ENCODE measurements around the gene CLTA. TPM values are rescaled to one million over a fixed set of nuclear protein-coding genes. Genes with fewer than 3 reads are reported as not detected.
"Not testable (repeated sequence)": the region's sequence is repeated elsewhere in the genome, so short reads cannot be mapped to it uniquely, and the experiment has no call there.

Gene CLTA
- total and polyA plus RNA-seq, 2 experiments from 2014 or later = 218 to 240 TPM

GRCh38 chr9:36156116-36156515 lies 34.6 kb upstream of the CLTA start:
- H3K9me3 ChIP-seq (ENCODE audit: low read depth) = no peaks in the 10 kb centered on the region
- H3K9ac ChIP-seq = no peak overlapping the region
- no peak overlapping the region for H3K4me2 ChIP-seq (ENCODE audit: unreplicated experiment)
- TF ChIP-seq EZH2 (IDR thresholded peaks at IDR 0.05; ENCODE audit: insufficient read depth, poor library complexity, severe bottlenecking) (no peak), EZH2phosphoT487 (IDR thresholded peaks at IDR 0.05; ENCODE audit: insufficient read depth, low read depth) (no peak)
- no peaks in the 10 kb centered on the region for H4K20me1 ChIP-seq (ENCODE audit: insufficient read depth)
- no peaks in the 10 kb centered on the region for H3K36me3 ChIP-seq (ENCODE audit: low read depth)
- DNase-seq = no peak
- H3K4me1 ChIP-seq (ENCODE audit: insufficient read depth) = peaks cover 48% of the 10 kb centered on the region
- peaks cover 49% of the 10 kb centered on the region for H3F3A ChIP-seq (ENCODE audit: insufficient read depth)
- H3K9me2 ChIP-seq (ENCODE audit: insufficient read depth) = no peaks in the 10 kb centered on the region
- no peak overlapping the region for H3K27ac ChIP-seq
- H3K4me3 ChIP-seq = no peak overlapping the region
- no peaks in the 10 kb centered on the region for H3K79me2 ChIP-seq (ENCODE audit: insufficient read depth)
- H3K27me3 ChIP-seq (replicated peaks; ENCODE audit: insufficient read depth) = no peaks in the 10 kb centered on the region
- no peak overlapping the region for H2AFZ ChIP-seq
- in situ Hi-C loops (cut with MboI) = no loop called here
- WGBS, 2 experiments (ENCODE audit: low coverage in 1 of 2, low lambda C conversion rate in 2 of 2, missing lambda C conversion rate in 2 of 2) = 97 to 99% methylated on average over 6 of the region's 6 CpGs

GRCh38 chr9:36158122-36158521 lies 32.6 kb upstream of the CLTA start:
- no peaks in the 10 kb centered on the region for H3K9me2 ChIP-seq (ENCODE audit: insufficient read depth)
- TF ChIP-seq EZH2 (IDR thresholded peaks at IDR 0.05; ENCODE audit: insufficient read depth, poor library complexity, severe bottlenecking) (no peak), EZH2phosphoT487 (IDR thresholded peaks at IDR 0.05; ENCODE audit: insufficient read depth, low read depth) (no peak)
- no peak overlapping the region for H3K4me2 ChIP-seq (ENCODE audit: unreplicated experiment)
- H3K36me3 ChIP-seq (ENCODE audit: low read depth) = no peaks in the 10 kb centered on the region
- H3K9me3 ChIP-seq (ENCODE audit: low read depth) = no peaks in the 10 kb centered on the region
- no peaks in the 10 kb centered on the region for H4K20me1 ChIP-seq (ENCODE audit: insufficient read depth)
- H3K4me1 ChIP-seq (ENCODE audit: insufficient read depth) = peaks cover 52% of the 10 kb centered on the region
- peak overlapping the region; percentile 35; the same call in 1 of the 2 replicates for H3K27ac ChIP-seq
- in situ Hi-C loops (cut with MboI) = no loop called here
- H2AFZ ChIP-seq = no peak overlapping the region
- no peaks in the 10 kb centered on the region for H3K79me2 ChIP-seq (ENCODE audit: insufficient read depth)
- H3F3A ChIP-seq (ENCODE audit: insufficient read depth) = peaks cover 53% of the 10 kb centered on the region
- 56 to 64% methylated on average over 2 of the region's 2 CpGs for WGBS, 2 experiments (ENCODE audit: low coverage in 1 of 2, low lambda C conversion rate in 2 of 2, missing lambda C conversion rate in 2 of 2)
- peak; percentile 25 for DNase-seq
- no peak overlapping the region for H3K4me3 ChIP-seq
- no peak overlapping the region for H3K9ac ChIP-seq
- no peaks in the 10 kb centered on the region for H3K27me3 ChIP-seq (replicated peaks; ENCODE audit: insufficient read depth)

- Histone ChIP-seq H3K9ac (no peak overlapping the region), H2AFZ (peak overlapping the region; percentile 14; the same call in 1 of the 2 replicates), H3K27me3 (replicated peaks; ENCODE audit: insufficient read depth) (no peaks in the 10 kb centered on the region), H3K4me1 (ENCODE audit: insufficient read depth) (peaks cover 59% of the 10 kb centered on the region), H3K79me2 (ENCODE audit: insufficient read depth) (no peaks in the 10 kb centered on the region), H3K36me3 (ENCODE audit: low read depth) (no peaks in the 10 kb centered on the region), H3K9me2 (ENCODE audit: insufficient read depth) (no peaks in the 10 kb centered on the region), H3K9me3 (ENCODE audit: low read depth) (no peaks in the 10 kb centered on the region), H4K20me1 (ENCODE audit: insufficient read depth) (no peaks in the 10 kb centered on the region), H3K27ac (peak overlapping the region; percentile 35), H3K4me2 (ENCODE audit: unreplicated experiment) (no peak overlapping the region), H3F3A (ENCODE audit: insufficient read depth) (peaks cover 55% of the 10 kb centered on the region), H3K4me3 (no peak overlapping the region)
- TF ChIP-seq EZH2 (IDR thresholded peaks at IDR 0.05; ENCODE audit: insufficient read depth, poor library complexity, severe bottlenecking) (no peak), EZH2phosphoT487 (IDR thresholded peaks at IDR 0.05; ENCODE audit: insufficient read depth, low read depth) (no peak)
- WGBS, 2 experiments (ENCODE audit: low coverage in 1 of 2, low lambda C conversion rate in 2 of 2, missing lambda C conversion rate in 2 of 2) = 39 to 43% methylated on average over 7 of the region's 7 CpGs
- in situ Hi-C loops (cut with MboI) = no loop called here
- DNase-seq = peak; percentile 70
These were observed 31.8 kb upstream of the CLTA start for GRCh38 chr9:36158917-36159316.

GRCh38 chr9:36159509-36159908 lies 31.2 kb upstream of the CLTA start:
- peaks cover 59% of the 10 kb centered on the region for H3K4me1 ChIP-seq (ENCODE audit: insufficient read depth)
- H4K20me1 ChIP-seq (ENCODE audit: insufficient read depth); H3K4me3 ChIP-seq; H3K9ac ChIP-seq; H3K36me3 ChIP-seq (ENCODE audit: low read depth); H3K9me3 ChIP-seq (ENCODE audit: low read depth); H3K9me2 ChIP-seq (ENCODE audit: insufficient read depth); H2AFZ ChIP-seq; H3K79me2 ChIP-seq (ENCODE audit: insufficient read depth); H3K4me2 ChIP-seq (ENCODE audit: unreplicated experiment); H3K27me3 ChIP-seq (replicated peaks; ENCODE audit: insufficient read depth); in situ Hi-C loops (cut with MboI): not testable (repeated sequence)
- peaks cover 55% of the 10 kb centered on the region for H3F3A ChIP-seq (ENCODE audit: insufficient read depth)
- 86 to 88% methylated on average over 4 of the region's 4 CpGs for WGBS, 2 experiments (ENCODE audit: low coverage in 1 of 2, low lambda C conversion rate in 2 of 2, missing lambda C conversion rate in 2 of 2)
- peak overlapping the region; percentile 35; the same call in 1 of the 2 replicates for H3K27ac ChIP-seq
- DNase-seq = peak; percentile 24

GRCh38 chr9:36160126-36160525 lies 30.6 kb upstream of the CLTA start:
- H3K4me2 ChIP-seq (ENCODE audit: unreplicated experiment); H4K20me1 ChIP-seq (ENCODE audit: insufficient read depth); H3K27me3 ChIP-seq (replicated peaks; ENCODE audit: insufficient read depth); in situ Hi-C loops (cut with MboI); H3K27ac ChIP-seq; DNase-seq; H3K79me2 ChIP-seq (ENCODE audit: insufficient read depth); H2AFZ ChIP-seq; H3K4me3 ChIP-seq; H3K9me3 ChIP-seq (ENCODE audit: low read depth); H3K9ac ChIP-seq; H3K36me3 ChIP-seq (ENCODE audit: low read depth); H3K9me2 ChIP-seq (ENCODE audit: insufficient read depth): not testable (repeated sequence)
- 77 to 80% methylated on average over 11 of the region's 11 CpGs for WGBS, 2 experiments (ENCODE audit: low coverage in 1 of 2, low lambda C conversion rate in 2 of 2, missing lambda C conversion rate in 2 of 2)
- H3F3A ChIP-seq (ENCODE audit: insufficient read depth) = peaks cover 54% of the 10 kb centered on the region
- peaks cover 57% of the 10 kb centered on the region for H3K4me1 ChIP-seq (ENCODE audit: insufficient read depth)
